Measurements from ENCODE around the gene FABP2.
"Not testable (repeated sequence)": the region's sequence is repeated elsewhere in the genome, so short reads cannot be mapped to it uniquely, and the experiment has no call there.

FABP2 gene

GRCh38 chr4:119289313-119289712 is 32.6 kb downstream of the FABP2 start:
- no peak for DNase-seq
- intact Hi-C loops (cut with DNase I; ENCODE audit: low total_unique reads), result loop anchor here (5.0 to 10.0 kb wide), 4 partner anchors 245 to 555 kb away; partner anchors contain the start of gene SYNPO2
- peaks cover 7 to 29% (median 27%) of the 10 kb centered on the region in 3 donors for H3K36me3 ChIP-seq
- H3K4me1 ChIP-seq, result peaks cover 0 to 20% (median 13%) of the 10 kb centered on the region in 4 donors
- TF ChIP-seq CTCF (IDR thresholded peaks at IDR 0.05), result no peak
- no peaks in the 10 kb centered on the region for H3K9me3 ChIP-seq
- H3K27me3 ChIP-seq, result no peaks in the 10 kb centered on the region
- H3K4me3 ChIP-seq, result no peak overlapping the region
- no peak overlapping the region for H3K27ac ChIP-seq

- H3K27me3 ChIP-seq, result no peaks in the 10 kb centered on the region
- H3K4me1 ChIP-seq, result peaks cover 0 to 30% (median 17%) of the 10 kb centered on the region in 4 donors
- TF ChIP-seq CTCF (IDR thresholded peaks at IDR 0.05), result peak; percentile 53 to 77
- H3K9me3 ChIP-seq, result no peaks in the 10 kb centered on the region
- peaks cover 0 to 10% (median 9%) of the 10 kb centered on the region in 3 donors for H3K36me3 ChIP-seq
- intact Hi-C loops (cut with DNase I; ENCODE audit: low total_unique reads), result loop anchor here (5.0 to 10.0 kb wide), 4 partner anchors 242 to 552 kb away; partner anchors contain the start of gene SYNPO2
- no peak overlapping the region for H3K4me3 ChIP-seq
- DNase-seq, result no peak
- peak overlapping the region in 1 of 2 donors; percentile 58 for H3K27ac ChIP-seq
Measured at GRCh38 chr4:119286377-119287002, 35.4 kb downstream of the FABP2 start.

GRCh38 chr4:119284876-119285780 is 36.8 kb downstream of the FABP2 start:
- DNase-seq, result no peak
- TF ChIP-seq CTCF (IDR thresholded peaks at IDR 0.05), result peak in 1 of 2 experiments; percentile 25
- Histone ChIP-seq H3K4me3 (peak overlapping the region in 1 of 2 donors; percentile 13), H3K36me3 (peaks cover 2 to 14% (median 3%) of the 10 kb centered on the region in 3 donors), H3K27ac (peak overlapping the region; percentile 23 to 58), H3K27me3 (no peaks in the 10 kb centered on the region), H3K4me1 (peaks cover 0 to 30% (median 17%) of the 10 kb centered on the region in 4 donors), H3K9me3 (no peaks in the 10 kb centered on the region)
- intact Hi-C loops (cut with DNase I; ENCODE audit: low total_unique reads), result loop anchor here (5.0 to 10.0 kb wide), 4 partner anchors 240 to 550 kb away; partner anchors contain the start of gene SYNPO2

GRCh38 chr4:119281393-119281792 is 40.5 kb downstream of the FABP2 start:
- no peak for DNase-seq
- intact Hi-C loops (cut with DNase I; ENCODE audit: low total_unique reads), result loop anchor here (10.0 kb wide), 2 partner anchors 237 to 547 kb away; no protein-coding TSS in a partner anchor
- no peak for TF ChIP-seq CTCF (IDR thresholded peaks at IDR 0.05)
- Histone ChIP-seq H3K4me3 (no peak overlapping the region), H3K36me3 (peaks cover 3 to 15% (median 6%) of the 10 kb centered on the region in 3 donors), H3K27ac (no peak overlapping the region), H3K9me3 (no peaks in the 10 kb centered on the region), H3K27me3 (no peaks in the 10 kb centered on the region), H3K4me1 (peaks cover 0 to 30% (median 17%) of the 10 kb centered on the region in 4 donors)

- intact Hi-C loops (cut with DNase I; ENCODE audit: low total_unique reads), result loop anchor here (10.0 kb wide), 2 partner anchors 235 to 545 kb away; no protein-coding TSS in a partner anchor
- not testable (repeated sequence) for H3K9me3 ChIP-seq, DNase-seq
Measured at GRCh38 chr4:119279945-119280344, 42.0 kb downstream of the FABP2 start.

GRCh38 chr4:119279541-119279940 is 42.4 kb downstream of the FABP2 start:
- H3K27ac ChIP-seq; H3K27me3 ChIP-seq; intact Hi-C loops (cut with DNase I; ENCODE audit: low total_unique reads): not testable (repeated sequence)

More at GRCh38 chr4:119279945-119280344, 42.0 kb downstream of the FABP2 start:
- Histone ChIP-seq H3K4me1 (peaks cover 0 to 16% (median 8%) of the 10 kb centered on the region in 4 donors), H3K36me3 (peaks cover 3 to 15% (median 6%) of the 10 kb centered on the region in 3 donors)
- H3K27ac ChIP-seq, H3K27me3 ChIP-seq, H3K4me3 ChIP-seq: not testable (repeated sequence)

More at GRCh38 chr4:119279541-119279940, 42.4 kb downstream of the FABP2 start:
- H3K4me1 ChIP-seq, result peaks cover 0 to 12% (median 5%) of the 10 kb centered on the region in 4 donors
- not testable (repeated sequence) for H3K9me3 ChIP-seq, DNase-seq, H3K4me3 ChIP-seq
- H3K36me3 ChIP-seq, result peaks cover 3 to 15% (median 6%) of the 10 kb centered on the region in 3 donors

Measured in tibial artery (tissue), 4 donors.